ENCODE results near the gene MPP3.
"Not testable (repeated sequence)": the region's sequence is repeated elsewhere in the genome, so short reads cannot be mapped to it uniquely, and the experiment has no call there.

DNA sequence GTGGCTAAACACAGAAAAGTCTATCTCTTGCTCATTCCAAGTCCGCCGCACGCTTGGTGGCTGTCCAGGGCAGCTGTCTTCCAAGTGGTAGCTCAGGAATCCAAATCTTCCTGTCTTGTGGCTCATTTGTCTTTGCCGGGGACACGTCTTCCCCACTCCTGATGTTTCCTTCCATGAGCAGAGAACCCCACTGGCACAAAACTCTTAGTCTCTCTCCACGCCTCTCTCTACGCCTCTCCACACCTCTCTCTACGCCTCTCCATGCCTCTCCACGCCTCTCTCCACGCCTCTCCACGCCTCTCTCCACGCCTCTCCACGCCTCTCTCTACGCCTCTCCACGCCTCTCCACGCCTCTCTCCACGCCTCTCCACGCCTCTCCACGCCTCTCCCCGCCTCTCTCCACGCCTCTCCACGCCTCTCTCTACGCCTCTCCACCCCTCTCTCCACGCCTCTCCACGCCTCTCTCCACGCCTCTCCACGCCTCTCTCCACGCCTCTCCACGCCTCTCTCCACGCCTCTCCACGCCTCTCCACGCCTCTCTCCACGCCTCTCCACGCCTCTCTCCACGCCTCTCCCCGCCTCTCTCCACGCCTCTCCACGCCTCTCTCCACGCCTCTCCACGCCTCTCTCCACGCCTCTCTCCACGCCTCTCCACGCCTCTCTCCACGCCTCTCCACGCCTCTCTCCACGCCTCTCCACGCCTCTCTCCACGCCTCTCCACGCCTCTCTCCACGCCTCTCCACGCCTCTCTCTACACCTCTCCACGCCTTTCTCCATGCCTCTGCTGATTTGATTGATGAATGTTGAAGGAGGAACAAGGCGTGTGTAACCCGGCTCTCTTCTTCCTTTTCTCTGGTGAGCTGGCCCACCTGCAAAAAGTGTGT is 9.4 kb upstream of the MPP3 start:
- TF ChIP-seq CTCF, EZH2 (IDR thresholded peaks at IDR 0.05): not testable (repeated sequence)

Measured in neural progenitor cell (in vitro differentiated cells).